Vagina (tissue), 2 donors: Measurements from ENCODE around the gene SAMD4A.

Source experiments
- POLR2A ChIP-seq, 2 donors: fragments of 450-650 bp; IDR thresholded peaks; one replicate each; pipeline ENCODE4 v1.6.1; 2017; ENCODE audit warnings: antibody characterized with exemption in 2 of 2, mild to moderate bottlenecking in 2 of 2, moderate library complexity in 2 of 2
- POLR2AphosphoS5 ChIP-seq, 2 donors: sonication (generic); formaldehyde crosslinking; IDR thresholded peaks; one replicate each; pipeline ENCODE4 v1.9.0; 2017; ENCODE audit warnings: antibody characterized with exemption in 2 of 2, mild to moderate bottlenecking in 2 of 2, low read depth in 1 of 2; ENCODE audit not compliant: insufficient read depth in 1 of 2
- TF ChIP-seq, protein P1 (sequence below), 3 experiments: fragments of 450-650 bp in 2 of 3; fragments of 200-600 bp in 1 of 3; sonication (generic) in 1 of 3; IDR thresholded peaks; one replicate each; pipeline ENCODE4 v1.5.1; 2017 to 2019; ENCODE audit warnings: antibody characterized with exemption in 3 of 3, mild to moderate bottlenecking in 2 of 3, moderate library complexity in 2 of 3

DNA sequence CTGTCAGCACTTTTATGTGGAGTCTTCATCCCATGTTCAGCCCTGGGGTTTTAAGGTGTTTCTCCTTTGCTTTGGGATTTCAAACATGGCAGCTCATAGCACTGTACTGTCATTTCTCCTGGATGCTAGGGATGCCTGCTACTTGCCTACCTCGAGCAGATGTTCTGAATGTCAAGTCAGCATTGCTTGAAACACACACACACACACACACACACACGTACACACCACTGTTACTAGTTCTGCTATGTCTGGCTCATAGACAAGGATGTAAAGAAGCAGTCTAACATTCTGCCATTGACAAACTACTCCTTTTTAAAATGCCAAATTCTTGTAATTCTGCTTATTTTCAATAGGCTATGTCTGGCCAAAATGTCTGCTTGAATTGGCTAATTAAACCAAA is 72.7 kb downstream of the SAMD4A start:
- TF ChIP-seq POLR2A (IDR thresholded peaks at IDR 0.05), result no peak
- TF ChIP-seq, protein P1, sequence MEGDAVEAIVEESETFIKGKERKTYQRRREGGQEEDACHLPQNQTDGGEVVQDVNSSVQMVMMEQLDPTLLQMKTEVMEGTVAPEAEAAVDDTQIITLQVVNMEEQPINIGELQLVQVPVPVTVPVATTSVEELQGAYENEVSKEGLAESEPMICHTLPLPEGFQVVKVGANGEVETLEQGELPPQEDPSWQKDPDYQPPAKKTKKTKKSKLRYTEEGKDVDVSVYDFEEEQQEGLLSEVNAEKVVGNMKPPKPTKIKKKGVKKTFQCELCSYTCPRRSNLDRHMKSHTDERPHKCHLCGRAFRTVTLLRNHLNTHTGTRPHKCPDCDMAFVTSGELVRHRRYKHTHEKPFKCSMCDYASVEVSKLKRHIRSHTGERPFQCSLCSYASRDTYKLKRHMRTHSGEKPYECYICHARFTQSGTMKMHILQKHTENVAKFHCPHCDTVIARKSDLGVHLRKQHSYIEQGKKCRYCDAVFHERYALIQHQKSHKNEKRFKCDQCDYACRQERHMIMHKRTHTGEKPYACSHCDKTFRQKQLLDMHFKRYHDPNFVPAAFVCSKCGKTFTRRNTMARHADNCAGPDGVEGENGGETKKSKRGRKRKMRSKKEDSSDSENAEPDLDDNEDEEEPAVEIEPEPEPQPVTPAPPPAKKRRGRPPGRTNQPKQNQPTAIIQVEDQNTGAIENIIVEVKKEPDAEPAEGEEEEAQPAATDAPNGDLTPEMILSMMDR (IDR thresholded peaks at IDR 0.05), result no peak
- TF ChIP-seq POLR2AphosphoS5 (IDR thresholded peaks at IDR 0.05; ENCODE audit: insufficient read depth in 1 of 2, low read depth in 1 of 2), result no peak
